Esophagus squamous epithelium (tissue), 5 donors: Measurements from ENCODE around the gene UNK. TPM values are rescaled to one million over a fixed set of nuclear protein-coding genes. Genes with fewer than 3 reads are reported as not detected.
"Not testable (repeated sequence)": the region's sequence is repeated elsewhere in the genome, so short reads cannot be mapped to it uniquely, and the experiment has no call there.

Source experiments
- DNase-seq: peaks from one replicate; lab custom pipeline; 2025; lab: John Stamatoyannopoulos, UW
- H3K27ac ChIP-seq, 4 donors: fragments of 200-600 bp; sonication (generic); one replicate each; pipeline ENCODE4 v1.5.1; 2016 to 2019; ENCODE audit warnings: mild to moderate bottlenecking in 1 of 4
- H3K27me3 ChIP-seq, 4 donors: fragments of 200-600 bp; sonication (generic); 1 replicate in 3 of 4; 2 replicates in 1 of 4; pipeline versions ENCODE4 v1.5.1 to v1.6.0; 2017 to 2021; ENCODE audit warnings: antibody characterized with exemption in 1 of 4
- H3K36me3 ChIP-seq, 3 donors: fragments of 200-600 bp; sonication (generic); one replicate each; pipeline ENCODE4 v1.5.1; 2016 to 2019
- H3K4me1 ChIP-seq, 3 donors: fragments of 200-600 bp; sonication (generic); one replicate each; pipeline ENCODE4 v1.5.1; 2017 to 2019
- H3K4me3 ChIP-seq, 4 donors: fragments of 200-600 bp; sonication (generic); 1 replicate in 3 of 4; 2 replicates in 1 of 4; pipeline ENCODE4 v1.5.1; 2016 to 2019; ENCODE audit warnings: mild to moderate bottlenecking in 2 of 4, moderate library complexity in 1 of 4
- H3K9me3 ChIP-seq, 3 donors: fragments of 200-600 bp; sonication (generic); one replicate each; pipeline ENCODE4 v1.5.1; 2016 to 2019
- POLR2A ChIP-seq, 4 donors: fragments of 450-650 bp; IDR thresholded peaks; one replicate each; pipeline ENCODE4 v1.6.1; 2017; ENCODE audit warnings: antibody characterized with exemption in 4 of 4, mild to moderate bottlenecking in 4 of 4, moderate library complexity in 3 of 4
- WGBS, 2 donors: methylation state at CpG; one replicate each; pipeline ENCODE4 v1.1.5; 2018; 5-methylcytosine and 5-hydroxymethylcytosine counted together
- intact Hi-C: fragments of 100-400 bp; cut with DNase I; formaldehyde crosslinking; loops from one replicate; pipeline ENCODE4 v1.15.0; 2022
- total RNA-seq, 4 donors: library from RNA; depleted of rRNA; stranded (reverse); fragments of >200 nt; gene quantifications; one replicate each; pipeline ENCODE4 v1.1.0, GENCODE V29; 2016
- TF ChIP-seq, protein P1 (sequence below), 6 experiments: fragments of 450-650 bp in 4 of 6; fragments of 200-600 bp in 2 of 6; sonication (generic) in 2 of 6; IDR thresholded peaks; one replicate each; pipeline ENCODE4 v1.5.1; 2016 to 2019; ENCODE audit warnings: antibody characterized with exemption in 6 of 6, mild to moderate bottlenecking in 4 of 6, moderate library complexity in 4 of 6
- donor health status: DM: yes; HTN: yes; CAD: no.

Gene UNK
- total RNA-seq, 4 donors from 2014 or later, result 14.8 to 27.3 (median 20.4) TPM

DNA sequence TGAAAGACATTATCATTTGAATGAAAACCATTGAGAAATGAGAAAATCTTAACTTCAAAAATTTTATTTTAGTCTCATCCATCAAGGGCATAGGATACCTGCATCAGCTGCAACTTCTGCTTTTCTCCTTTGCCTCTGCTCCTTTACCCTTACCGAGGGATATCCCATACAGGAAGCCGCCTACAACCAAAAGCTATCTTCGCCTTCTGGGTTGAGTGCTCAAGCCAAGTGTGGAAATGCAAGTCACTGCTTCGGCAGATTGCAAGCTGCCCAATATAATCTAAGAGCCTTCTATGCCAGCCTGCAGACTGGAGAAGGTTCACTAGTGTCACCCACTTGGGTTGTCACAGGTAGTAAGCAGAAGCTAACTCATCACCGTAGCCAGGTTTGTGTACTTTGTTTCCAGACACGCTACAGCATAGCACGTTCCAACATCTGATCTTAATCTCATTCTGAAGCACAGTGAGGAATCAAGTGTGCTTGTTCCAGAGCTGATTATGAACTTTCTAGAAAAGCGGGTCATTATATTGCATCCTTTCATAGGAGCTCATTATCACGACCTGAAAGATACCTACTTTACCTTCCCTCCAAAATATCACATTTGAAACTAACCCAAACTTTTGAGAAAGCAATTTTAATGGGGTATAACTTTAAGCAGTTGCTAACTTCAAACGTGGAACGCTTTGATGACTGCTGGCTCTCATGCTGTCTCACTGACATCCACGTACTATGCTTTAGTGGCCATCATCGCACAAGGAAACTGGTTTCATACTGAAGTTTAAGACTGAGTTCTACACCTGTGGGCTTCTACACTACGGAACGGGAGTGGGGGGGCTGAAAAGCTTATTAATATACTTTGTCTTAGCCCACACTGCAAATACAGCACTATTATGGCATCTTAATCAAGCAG lies 8.0 kb upstream of the UNK start:
- 21 to 23% methylated on average over 15 of the region's 15 CpGs for whole genome bisulfite sequencing, 2 donors
- DNase-seq, result no peak
- H3K27me3 ChIP-seq, result no peaks in the 10 kb centered on the region
- peaks cover 0 to 48% (median 14%) of the 10 kb centered on the region in 3 donors for H3K36me3 ChIP-seq
- H3K4me3 ChIP-seq, result peak overlapping the region; percentile 64 to 91 (median 79)
- H3K4me1 ChIP-seq, result peaks cover 19 to 56% (median 22%) of the 10 kb centered on the region in 3 donors
- TF ChIP-seq POLR2A (IDR thresholded peaks at IDR 0.05), result no peak
- TF ChIP-seq, protein P1, sequence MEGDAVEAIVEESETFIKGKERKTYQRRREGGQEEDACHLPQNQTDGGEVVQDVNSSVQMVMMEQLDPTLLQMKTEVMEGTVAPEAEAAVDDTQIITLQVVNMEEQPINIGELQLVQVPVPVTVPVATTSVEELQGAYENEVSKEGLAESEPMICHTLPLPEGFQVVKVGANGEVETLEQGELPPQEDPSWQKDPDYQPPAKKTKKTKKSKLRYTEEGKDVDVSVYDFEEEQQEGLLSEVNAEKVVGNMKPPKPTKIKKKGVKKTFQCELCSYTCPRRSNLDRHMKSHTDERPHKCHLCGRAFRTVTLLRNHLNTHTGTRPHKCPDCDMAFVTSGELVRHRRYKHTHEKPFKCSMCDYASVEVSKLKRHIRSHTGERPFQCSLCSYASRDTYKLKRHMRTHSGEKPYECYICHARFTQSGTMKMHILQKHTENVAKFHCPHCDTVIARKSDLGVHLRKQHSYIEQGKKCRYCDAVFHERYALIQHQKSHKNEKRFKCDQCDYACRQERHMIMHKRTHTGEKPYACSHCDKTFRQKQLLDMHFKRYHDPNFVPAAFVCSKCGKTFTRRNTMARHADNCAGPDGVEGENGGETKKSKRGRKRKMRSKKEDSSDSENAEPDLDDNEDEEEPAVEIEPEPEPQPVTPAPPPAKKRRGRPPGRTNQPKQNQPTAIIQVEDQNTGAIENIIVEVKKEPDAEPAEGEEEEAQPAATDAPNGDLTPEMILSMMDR (IDR thresholded peaks at IDR 0.05), result peak in 1 of 6 experiments; percentile 2
- intact Hi-C loops, result no loop called here
- H3K9me3 ChIP-seq, result no peaks in the 10 kb centered on the region
- H3K27ac ChIP-seq, result peak overlapping the region; percentile 12 to 99 (median 68)

DNA sequence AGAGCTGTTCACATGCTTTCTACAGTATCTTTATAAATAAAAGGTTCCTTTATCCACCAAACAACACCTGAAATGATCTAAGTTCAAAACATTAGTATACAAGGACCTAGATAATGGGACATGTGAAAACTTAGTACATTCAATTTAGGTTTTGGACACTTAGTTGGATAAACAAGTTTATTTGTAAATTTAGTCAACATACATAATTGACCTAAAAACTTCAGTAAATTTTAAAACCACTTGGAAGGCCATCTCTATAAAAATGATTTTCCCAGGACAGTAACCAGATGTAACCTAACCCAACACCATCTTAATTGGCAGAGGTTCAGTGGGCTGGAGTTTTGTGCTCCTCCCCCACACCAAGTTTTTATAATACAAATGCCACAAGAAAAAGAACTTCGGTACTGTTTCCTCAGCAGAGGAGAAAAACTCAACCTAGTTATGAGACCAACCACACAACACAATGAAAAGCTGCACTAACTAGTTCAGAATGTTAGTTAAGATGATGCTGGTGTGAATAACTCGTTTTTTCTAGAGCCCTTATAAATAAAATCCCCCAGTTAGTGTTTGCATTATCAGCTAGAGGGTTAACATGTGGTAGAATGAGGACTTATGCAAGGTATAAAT lies 7.2 kb upstream of the UNK start:
- Histone ChIP-seq H3K4me3 (peak overlapping the region; percentile 64 to 91 (median 79)), H3K27ac (peak overlapping the region; percentile 38 to 99 (median 96)), H3K4me1 (peaks cover 20 to 59% (median 22%) of the 10 kb centered on the region in 3 donors), H3K36me3 (peaks cover 0 to 48% (median 14%) of the 10 kb centered on the region in 3 donors), H3K27me3 (no peaks in the 10 kb centered on the region), H3K9me3 (no peaks in the 10 kb centered on the region)
- 0 to 6% methylated on average over 2 of the region's 2 CpGs for WGBS, 2 donors
- intact Hi-C loops, result no loop called here
- TF ChIP-seq, protein P1 (IDR thresholded peaks at IDR 0.05), result no peak
- TF ChIP-seq POLR2A (IDR thresholded peaks at IDR 0.05), result no peak
- no peak for DNase-seq

DNA sequence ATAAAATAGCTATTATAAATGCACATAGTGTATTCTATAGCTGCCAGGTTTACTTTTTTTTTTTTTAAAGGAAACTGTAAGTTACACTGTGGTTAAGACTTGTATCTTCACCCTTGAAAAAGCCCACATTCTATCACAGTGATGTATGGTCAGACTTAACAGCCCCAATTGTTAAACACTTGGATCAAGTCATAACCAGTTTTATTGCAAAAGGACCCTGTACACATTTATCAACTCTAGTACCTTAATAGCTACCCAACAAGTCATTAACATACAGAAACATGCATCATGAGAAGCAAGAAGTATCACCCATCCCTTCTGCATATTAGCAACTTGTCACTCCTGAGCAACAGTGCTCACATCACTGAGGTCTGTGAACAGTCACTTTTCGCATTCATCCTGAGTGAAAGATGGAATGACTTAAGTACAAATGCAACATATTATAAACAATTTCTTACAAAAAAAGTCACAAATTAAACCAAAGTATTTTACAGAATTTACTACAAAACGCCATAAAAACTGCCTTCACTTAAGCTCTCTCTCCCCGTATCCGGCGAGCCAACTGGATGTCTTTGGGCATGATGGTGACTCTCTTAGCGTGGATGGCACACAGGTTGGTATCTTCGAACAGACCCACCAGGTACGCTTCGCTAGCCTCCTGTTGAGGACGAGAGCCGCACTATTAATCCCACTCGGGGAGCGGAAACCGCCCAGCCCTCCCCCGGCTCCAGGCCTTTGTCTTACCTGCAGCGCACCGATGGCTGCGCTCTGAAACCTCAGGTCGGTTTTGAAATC lies 6.3 kb upstream of the UNK start:
- Histone ChIP-seq H3K27ac (peak overlapping the region; percentile 95 to 99 (median 98)), H3K36me3 (peaks cover 0 to 48% (median 14%) of the 10 kb centered on the region in 3 donors), H3K4me1 (peaks cover 23 to 68% (median 26%) of the 10 kb centered on the region in 3 donors), H3K4me3 (peak overlapping the region; percentile 64 to 91 (median 79))
- intact Hi-C loops, DNase-seq, H3K9me3 ChIP-seq, H3K27me3 ChIP-seq: not testable (repeated sequence)
- WGBS, 2 donors, result 0% methylated on average over 8 to 10 of the region's 19 CpGs
- peak in 1 of 4 donors; percentile 11 for TF ChIP-seq POLR2A (IDR thresholded peaks at IDR 0.05)

DNA sequence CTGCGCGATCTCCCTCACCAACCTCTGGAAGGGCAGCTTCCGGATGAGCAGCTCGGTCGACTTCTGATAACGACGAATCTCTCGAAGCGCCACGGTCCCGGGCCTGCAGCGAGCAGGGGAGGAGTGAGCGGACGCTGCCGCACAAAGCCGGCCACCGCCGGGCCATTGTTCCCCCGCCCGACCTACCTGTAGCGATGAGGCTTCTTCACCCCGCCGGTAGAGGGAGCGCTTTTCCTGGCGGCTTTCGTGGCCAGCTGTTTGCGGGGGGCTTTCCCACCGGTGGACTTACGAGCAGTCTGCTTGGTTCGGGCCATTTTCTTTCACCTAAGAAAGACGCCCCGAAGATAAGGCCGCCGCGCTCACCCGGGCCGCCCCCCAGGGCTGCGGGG lies 5.8 kb upstream of the UNK start:
- H3K9me3 ChIP-seq, result no peaks in the 10 kb centered on the region
- WGBS, 2 donors, result no CpG with 5 or more reads among the region's 38 CpGs
- intact Hi-C loops, result no loop called here
- peak overlapping the region; percentile 95 to 99 (median 98) for H3K27ac ChIP-seq
- peak overlapping the region; percentile 64 to 91 (median 79) for H3K4me3 ChIP-seq
- peaks cover 0 to 48% (median 14%) of the 10 kb centered on the region in 3 donors for H3K36me3 ChIP-seq
- no peaks in the 10 kb centered on the region for H3K27me3 ChIP-seq
- DNase-seq, result no peak
- H3K4me1 ChIP-seq, result peaks cover 29 to 74% (median 32%) of the 10 kb centered on the region in 3 donors
- TF ChIP-seq, protein P1 (IDR thresholded peaks at IDR 0.05), result peak; percentile 35 to 78 (median 64)
- TF ChIP-seq POLR2A (IDR thresholded peaks at IDR 0.05), result peak in 1 of 4 donors; percentile 1
